Smooth muscle cell (in vitro differentiated cells): ENCODE measurements around the gene STAMBP. TPM values are rescaled to one million over a fixed set of nuclear protein-coding genes. Genes with fewer than 3 reads are reported as not detected.

Source experiments
- DNase-seq: peaks from one replicate; lab custom pipeline; 2025; ENCODE audit not compliant: unreplicated experiment; lab: John Stamatoyannopoulos, UW
- H2AFZ ChIP-seq: fragments of 200-600 bp; sonication (generic); 2 replicates; pipeline ENCODE4 v1.6.0; 2016; ENCODE audit warnings: antibody characterized with exemption, low read depth, mild to moderate bottlenecking
- H3F3A ChIP-seq: fragments of 200-600 bp; sonication (generic); 2 replicates; pipeline ENCODE4 v1.6.0; 2017; ENCODE audit warnings: antibody characterized with exemption, low read depth
- H3K27ac ChIP-seq: fragments of 200-600 bp; sonication (generic); 2 replicates; pipeline ENCODE4 v1.5.1; 2016; ENCODE audit warnings: low read depth, mild to moderate bottlenecking
- H3K27me3 ChIP-seq: fragments of 200-600 bp; sonication (generic); 2 replicates; pipeline ENCODE4 v1.6.1; 2016; ENCODE audit warnings: low read depth, mild to moderate bottlenecking
- H3K36me3 ChIP-seq: fragments of 200-600 bp; sonication (generic); 2 replicates; pipeline ENCODE4 v1.5.1; 2016; ENCODE audit warnings: low read depth
- H3K4me1 ChIP-seq: fragments of 200-600 bp; sonication (generic); 2 replicates; pipeline ENCODE4 v1.5.1; 2016; ENCODE audit warnings: low read depth
- H3K4me2 ChIP-seq: fragments of 200-600 bp; sonication (generic); 2 replicates; pipeline ENCODE4 v1.6.0; 2016; ENCODE audit warnings: mild to moderate bottlenecking
- H3K4me3 ChIP-seq: fragments of 200-600 bp; sonication (generic); 2 replicates; pipeline ENCODE4 v1.5.1; 2016; ENCODE audit warnings: mild to moderate bottlenecking
- H3K79me2 ChIP-seq: fragments of 200-600 bp; sonication (generic); 2 replicates; pipeline ENCODE4 v1.6.0; 2016; ENCODE audit warnings: low read depth, mild to moderate bottlenecking
- H3K9ac ChIP-seq: fragments of 200-600 bp; sonication (generic); 2 replicates; pipeline ENCODE4 v1.6.0; 2016; ENCODE audit warnings: low read depth
- H3K9me3 ChIP-seq: fragments of 200-600 bp; sonication (generic); replicated peaks from 2 replicates; pipeline ENCODE4 v1.5.1; 2016; ENCODE audit warnings: low read depth
- H4K20me1 ChIP-seq: fragments of 200-600 bp; sonication (generic); 2 replicates; pipeline ENCODE4 v1.6.0; 2016; ENCODE audit warnings: low read depth
- WGBS: methylation state at CpG from one replicate; pipeline ENCODE4 v1.1.7; 2016; ENCODE audit warnings: low lambda C conversion rate; 5-methylcytosine and 5-hydroxymethylcytosine counted together
- polyA plus RNA-seq: library from polyadenylated mRNA; unstranded; fragments of >200 nt; fragmentation: Nextera tagmentation; extraction: Ambion mirVana; gene quantifications from 2 replicates; pipeline ENCODE4 v1.2.1, GENCODE V29; 2016
- total RNA-seq: library from RNA; depleted of rRNA; stranded (reverse); fragments of >200 nt; gene quantifications from 2 replicates; pipeline ENCODE4 v1.2.3, GENCODE V29; 2014
- TF ChIP-seq, protein P1 (sequence below): fragments of 200-600 bp; sonication (generic); IDR thresholded peaks from 2 replicates; pipeline ENCODE4 v1.5.1; 2017; ENCODE audit warnings: borderline replicate concordance, mild to moderate bottlenecking, antibody characterized with exemption; ENCODE audit not compliant: insufficient read depth, poor library complexity, severe bottlenecking

STAMBP gene
- total and polyA plus RNA-seq, 2 experiments from 2014 or later: 48.5 to 61.1 TPM

- H3K9me3 ChIP-seq: no peaks in the 10 kb centered on the region
- H3K4me3 ChIP-seq: no peak overlapping the region
- no peaks in the 10 kb centered on the region for H3K27me3 ChIP-seq
- no peaks in the 10 kb centered on the region for H3K4me1 ChIP-seq
- TF ChIP-seq, protein P1, sequence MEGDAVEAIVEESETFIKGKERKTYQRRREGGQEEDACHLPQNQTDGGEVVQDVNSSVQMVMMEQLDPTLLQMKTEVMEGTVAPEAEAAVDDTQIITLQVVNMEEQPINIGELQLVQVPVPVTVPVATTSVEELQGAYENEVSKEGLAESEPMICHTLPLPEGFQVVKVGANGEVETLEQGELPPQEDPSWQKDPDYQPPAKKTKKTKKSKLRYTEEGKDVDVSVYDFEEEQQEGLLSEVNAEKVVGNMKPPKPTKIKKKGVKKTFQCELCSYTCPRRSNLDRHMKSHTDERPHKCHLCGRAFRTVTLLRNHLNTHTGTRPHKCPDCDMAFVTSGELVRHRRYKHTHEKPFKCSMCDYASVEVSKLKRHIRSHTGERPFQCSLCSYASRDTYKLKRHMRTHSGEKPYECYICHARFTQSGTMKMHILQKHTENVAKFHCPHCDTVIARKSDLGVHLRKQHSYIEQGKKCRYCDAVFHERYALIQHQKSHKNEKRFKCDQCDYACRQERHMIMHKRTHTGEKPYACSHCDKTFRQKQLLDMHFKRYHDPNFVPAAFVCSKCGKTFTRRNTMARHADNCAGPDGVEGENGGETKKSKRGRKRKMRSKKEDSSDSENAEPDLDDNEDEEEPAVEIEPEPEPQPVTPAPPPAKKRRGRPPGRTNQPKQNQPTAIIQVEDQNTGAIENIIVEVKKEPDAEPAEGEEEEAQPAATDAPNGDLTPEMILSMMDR: no peak
- no peak for DNase-seq
- H2AFZ ChIP-seq: no peak overlapping the region
- peaks cover 5% of the 10 kb centered on the region for H4K20me1 ChIP-seq
- H3K4me2 ChIP-seq: no peak overlapping the region
- H3K79me2 ChIP-seq: no peaks in the 10 kb centered on the region
- no peaks in the 10 kb centered on the region for H3F3A ChIP-seq
- H3K27ac ChIP-seq: no peak overlapping the region
- H3K36me3 ChIP-seq: no peaks in the 10 kb centered on the region
- WGBS: 93% methylated on average over 10 of the region's 10 CpGs
- no peak overlapping the region for H3K9ac ChIP-seq
Observed at GRCh38 chr2:73908689-73909652, 80.2 kb downstream of the STAMBP start.

- no peaks in the 10 kb centered on the region for H3K9me3 ChIP-seq
- no peak overlapping the region for H3K27ac ChIP-seq
- no peaks in the 10 kb centered on the region for H3K4me1 ChIP-seq
- no peak overlapping the region for H3K4me3 ChIP-seq
- H3K79me2 ChIP-seq: no peaks in the 10 kb centered on the region
- H3K36me3 ChIP-seq: no peaks in the 10 kb centered on the region
- peaks cover 5% of the 10 kb centered on the region for H4K20me1 ChIP-seq
- no peaks in the 10 kb centered on the region for H3F3A ChIP-seq
- H2AFZ ChIP-seq: no peak overlapping the region
- DNase-seq: no peak
- H3K9ac ChIP-seq: no peak overlapping the region
- 92% methylated on average over 6 of the region's 6 CpGs for WGBS
- H3K27me3 ChIP-seq: no peaks in the 10 kb centered on the region
- TF ChIP-seq, protein P1: no peak
- H3K4me2 ChIP-seq: no peak overlapping the region
Observed at GRCh38 chr2:73910873-73911547, 82.2 kb downstream of the STAMBP start.

- H4K20me1 ChIP-seq: peaks cover 5% of the 10 kb centered on the region
- H3K27ac ChIP-seq: no peak overlapping the region
- H3F3A ChIP-seq: no peaks in the 10 kb centered on the region
- H2AFZ ChIP-seq: no peak overlapping the region
- no peaks in the 10 kb centered on the region for H3K36me3 ChIP-seq
- H3K79me2 ChIP-seq: no peaks in the 10 kb centered on the region
- WGBS: 89% methylated on average over 8 of the region's 8 CpGs
- DNase-seq: no peak
- H3K4me2 ChIP-seq: no peak overlapping the region
- no peaks in the 10 kb centered on the region for H3K27me3 ChIP-seq
- no peak overlapping the region for H3K4me3 ChIP-seq
- no peaks in the 10 kb centered on the region for H3K9me3 ChIP-seq
- H3K4me1 ChIP-seq: no peaks in the 10 kb centered on the region
- TF ChIP-seq, protein P1: no peak
- H3K9ac ChIP-seq: no peak overlapping the region
Observed at GRCh38 chr2:73911548-73912208, 82.9 kb downstream of the STAMBP start.
